ENCODE data around the gene CDKN2C.

Gene CDKN2C

GRCh38 chr1:50966991-50967390 lies 3.1 kb upstream of the CDKN2C start:
- ATAC-seq (no peak), DNase-seq (no peak)

DNA sequence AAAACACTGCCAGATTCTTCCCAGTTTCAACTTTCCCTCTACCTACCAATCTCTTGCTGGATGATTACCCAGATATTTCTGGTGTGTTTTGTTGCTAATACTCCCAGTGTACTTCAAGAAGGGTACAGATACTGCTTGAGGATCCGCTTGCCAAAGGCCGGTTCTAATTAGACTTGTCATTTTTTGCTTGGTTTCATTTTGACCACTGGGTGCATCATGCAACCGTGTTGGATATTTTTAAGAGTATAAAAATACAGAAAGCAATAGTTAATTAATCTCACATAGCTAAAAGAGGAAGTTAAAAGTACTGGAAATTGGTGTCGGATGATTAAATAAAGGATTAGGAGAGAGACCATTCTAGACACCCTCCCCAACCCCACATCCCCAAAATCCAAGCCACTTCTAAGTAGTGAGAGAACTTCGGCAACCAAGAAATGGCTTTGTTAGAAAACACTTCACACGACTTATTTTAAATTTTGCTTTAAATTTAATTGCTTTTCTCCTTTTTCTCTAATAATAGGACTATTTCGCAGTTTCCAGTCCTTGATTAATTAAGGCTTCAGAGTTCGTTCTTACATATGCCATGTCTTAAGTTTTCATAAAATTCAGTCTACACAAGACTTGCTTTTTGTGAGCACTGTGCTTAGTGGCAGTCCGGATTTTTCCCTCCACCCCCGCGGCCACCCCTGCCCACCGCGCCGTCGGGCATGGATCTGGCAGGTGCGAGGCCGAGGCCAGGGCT lies 2.5 kb upstream of the CDKN2C start:
- no peak for DNase-seq
- ATAC-seq = no peak

DNA sequence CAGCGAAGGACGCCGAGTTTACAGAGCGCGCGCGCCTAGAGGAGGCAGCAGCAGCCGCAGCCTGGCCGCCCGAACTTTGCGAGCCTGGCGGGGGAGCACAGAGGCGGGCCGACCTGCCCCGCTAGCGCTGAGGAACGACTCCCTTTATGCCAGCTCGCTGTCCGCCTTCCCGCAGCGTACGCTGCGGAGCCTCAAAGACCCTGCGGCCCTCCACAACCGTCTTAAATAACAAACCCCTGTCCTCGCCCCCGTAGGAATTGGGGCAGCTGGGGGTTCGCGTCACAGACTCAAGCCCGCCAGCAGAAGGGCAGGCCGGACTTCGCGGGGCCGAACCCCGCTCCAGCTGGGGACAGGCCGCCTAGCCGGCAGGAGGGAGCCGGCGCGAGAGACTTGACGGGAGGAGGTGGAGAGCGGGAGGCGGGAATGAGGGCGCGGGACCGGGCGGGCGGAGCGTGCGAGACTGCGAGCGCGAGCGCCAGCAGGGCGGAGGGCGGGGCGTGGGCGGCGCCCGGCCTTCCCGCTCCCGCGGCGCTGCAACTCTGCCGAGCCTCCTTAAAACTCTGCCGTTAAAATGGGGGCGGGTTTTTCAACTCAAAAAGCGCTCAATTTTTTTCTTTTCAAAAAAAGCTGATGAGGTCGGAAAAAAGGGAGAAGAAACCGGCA lies 1.8 kb upstream of the CDKN2C start:
- DNase-seq (peak; percentile 84), ATAC-seq (peak; percentile 82)

DNA sequence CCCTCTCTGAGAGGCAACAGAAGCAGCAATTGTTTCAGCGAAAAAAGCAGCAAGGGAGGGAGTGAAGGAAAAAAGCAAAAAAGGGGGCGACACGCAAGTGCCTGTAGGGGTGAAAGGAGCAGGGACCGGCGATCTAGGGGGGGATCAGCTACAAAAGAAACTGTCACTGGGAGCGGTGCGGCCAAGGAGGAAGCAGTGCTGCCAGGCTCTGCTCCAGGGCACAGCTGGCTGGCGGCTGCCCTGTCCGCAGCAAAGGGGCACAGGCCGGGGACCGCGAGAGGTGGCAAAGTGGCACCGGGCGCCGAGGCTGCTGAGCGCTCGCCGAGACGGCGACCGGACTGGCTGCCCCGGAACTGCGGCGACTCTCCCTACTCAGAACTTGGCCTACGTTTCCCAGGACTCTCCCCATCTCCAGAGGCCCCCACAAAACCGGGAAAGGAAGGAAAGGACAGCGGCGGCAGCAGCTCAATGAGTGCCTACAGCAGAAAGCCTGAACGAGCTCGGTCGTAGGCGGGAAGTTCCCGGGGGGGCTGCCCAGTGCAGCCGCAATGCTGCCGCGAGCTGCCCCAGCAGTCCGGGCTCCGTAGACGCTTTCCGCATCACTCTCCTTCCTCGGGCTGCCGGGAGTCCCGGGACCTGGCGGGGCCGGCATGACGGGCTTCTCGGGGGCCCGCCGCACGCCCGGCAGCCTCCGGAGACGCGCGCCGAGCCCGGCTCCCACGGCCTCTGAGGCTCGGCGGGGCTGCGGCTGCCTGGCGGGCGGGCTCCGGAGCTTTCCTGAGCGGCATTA lies 1.0 kb upstream of the CDKN2C start:
- peak; percentile 63 for DNase-seq
- ATAC-seq = peak; percentile 25

DNA sequence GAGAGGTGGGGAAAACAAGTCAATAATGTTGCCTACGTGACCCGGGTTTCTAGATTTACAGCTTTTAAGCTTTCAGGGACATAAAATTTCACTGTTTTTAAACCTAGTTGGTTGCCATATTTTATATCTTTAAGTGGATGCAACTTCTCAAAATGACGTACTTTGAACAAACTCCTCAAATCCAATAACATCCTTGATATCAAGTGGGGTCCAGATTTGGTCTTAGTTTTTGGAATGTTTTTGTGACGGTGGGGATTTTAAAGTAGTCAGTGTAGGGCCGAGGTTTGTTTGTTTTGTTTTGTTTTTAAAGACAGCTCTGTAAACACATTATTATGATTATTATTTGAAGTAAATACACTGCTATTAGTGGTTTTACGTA lies 453 bp downstream of the CDKN2C start:
- ATAC-seq (no peak), DNase-seq (no peak)

DNA sequence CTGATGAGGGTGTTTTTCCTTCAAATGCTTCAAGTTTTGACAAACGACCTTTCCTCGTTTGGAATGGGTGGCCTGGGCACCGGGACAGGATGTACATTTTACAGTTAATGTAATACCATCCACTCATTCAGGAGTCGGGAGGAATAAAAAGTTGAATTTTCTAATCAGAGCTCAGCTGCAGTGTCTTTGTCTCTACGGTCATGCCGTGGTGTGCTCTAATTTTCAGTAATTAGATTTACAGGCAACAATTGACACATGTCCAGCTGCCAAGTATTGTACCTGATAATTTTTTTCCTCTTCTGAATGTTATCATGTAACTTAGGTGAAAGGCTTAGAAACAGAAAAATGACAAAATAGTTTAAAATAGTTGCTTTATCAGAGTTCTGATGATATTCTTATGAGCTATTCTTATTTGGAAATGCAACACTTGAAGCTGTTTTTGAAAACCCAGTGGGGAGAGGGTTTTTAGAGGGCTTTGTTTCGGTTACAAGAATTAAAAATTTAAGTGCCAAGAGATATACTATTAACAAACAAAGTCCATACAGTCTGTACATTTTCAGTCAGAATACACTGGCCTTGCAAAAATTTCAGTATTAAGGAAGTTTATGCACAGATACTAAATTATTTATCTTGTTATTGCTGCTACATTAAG lies 1.0 kb downstream of the CDKN2C start:
- ATAC-seq (no peak), DNase-seq (no peak)

- ATAC-seq = no peak
- no peak for DNase-seq
Measured at GRCh38 chr1:50971748-50972305, 1.8 kb downstream of the CDKN2C start.

GRCh38 chr1:50972766-50973165 lies 2.7 kb downstream of the CDKN2C start:
- DNase-seq (no peak), ATAC-seq (no peak)

DNA sequence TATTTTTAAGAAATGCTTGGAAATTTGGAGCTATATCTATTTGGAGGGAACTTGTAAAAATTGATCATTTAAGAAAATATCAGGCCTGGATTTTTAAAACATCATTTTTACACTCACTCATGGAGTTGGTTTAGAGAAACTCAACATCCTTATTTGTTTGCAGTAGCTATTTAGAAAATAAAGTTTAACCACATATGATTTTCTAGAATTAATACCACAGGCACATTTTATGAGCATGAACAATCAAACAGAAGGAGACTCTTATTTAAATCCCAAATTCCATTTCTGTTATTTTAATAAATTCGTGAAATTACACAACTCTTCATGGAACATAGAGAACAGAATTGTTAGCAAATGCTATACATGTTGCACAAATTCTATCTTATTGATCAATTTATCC lies 3.2 kb downstream of the CDKN2C start:
- ATAC-seq = no peak

DNA sequence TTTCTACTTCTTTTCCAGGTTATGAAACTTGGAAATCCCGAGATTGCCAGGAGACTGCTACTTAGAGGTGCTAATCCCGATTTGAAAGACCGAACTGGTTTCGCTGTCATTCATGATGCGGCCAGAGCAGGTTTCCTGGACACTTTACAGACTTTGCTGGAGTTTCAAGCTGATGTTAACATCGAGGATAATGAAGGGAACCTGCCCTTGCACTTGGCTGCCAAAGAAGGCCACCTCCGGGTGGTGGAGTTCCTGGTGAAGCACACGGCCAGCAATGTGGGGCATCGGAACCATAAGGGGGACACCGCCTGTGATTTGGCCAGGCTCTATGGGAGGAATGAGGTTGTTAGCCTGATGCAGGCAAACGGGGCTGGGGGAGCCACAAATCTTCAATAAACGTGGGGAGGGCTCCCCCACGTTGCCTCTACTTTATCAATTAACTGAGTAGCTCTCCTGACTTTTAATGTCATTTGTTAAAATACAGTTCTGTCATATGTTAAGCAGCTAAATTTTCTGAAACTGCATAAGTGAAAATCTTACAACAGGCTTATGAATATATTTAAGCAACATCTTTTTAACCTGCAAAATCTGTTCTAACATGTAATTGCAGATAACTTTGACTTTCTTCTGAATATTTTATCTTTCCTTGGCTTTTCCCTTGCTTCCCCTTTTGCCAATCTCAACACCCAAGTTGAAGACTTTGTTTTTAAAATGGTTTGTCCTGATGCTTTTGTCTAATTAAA lies 4.0 kb downstream of the CDKN2C start:
- ATAC-seq (no peak), DNase-seq (no peak)

More for the DNA sequence above, 3.2 kb downstream of the CDKN2C start:
- no peak for DNase-seq

- no peak for DNase-seq
- no peak for ATAC-seq
Measured at GRCh38 chr1:50974618-50974935, 4.5 kb downstream of the CDKN2C start.

GRCh38 chr1:50975436-50975835 lies 5.4 kb downstream of the CDKN2C start:
- no peak for ATAC-seq

GRCh38 chr1:50976111-50976889 lies 6.3 kb downstream of the CDKN2C start:
- DNase-seq (no peak), ATAC-seq (peak; percentile 4)

More at GRCh38 chr1:50975436-50975835, 5.4 kb downstream of the CDKN2C start:
- DNase-seq = no peak

DNA sequence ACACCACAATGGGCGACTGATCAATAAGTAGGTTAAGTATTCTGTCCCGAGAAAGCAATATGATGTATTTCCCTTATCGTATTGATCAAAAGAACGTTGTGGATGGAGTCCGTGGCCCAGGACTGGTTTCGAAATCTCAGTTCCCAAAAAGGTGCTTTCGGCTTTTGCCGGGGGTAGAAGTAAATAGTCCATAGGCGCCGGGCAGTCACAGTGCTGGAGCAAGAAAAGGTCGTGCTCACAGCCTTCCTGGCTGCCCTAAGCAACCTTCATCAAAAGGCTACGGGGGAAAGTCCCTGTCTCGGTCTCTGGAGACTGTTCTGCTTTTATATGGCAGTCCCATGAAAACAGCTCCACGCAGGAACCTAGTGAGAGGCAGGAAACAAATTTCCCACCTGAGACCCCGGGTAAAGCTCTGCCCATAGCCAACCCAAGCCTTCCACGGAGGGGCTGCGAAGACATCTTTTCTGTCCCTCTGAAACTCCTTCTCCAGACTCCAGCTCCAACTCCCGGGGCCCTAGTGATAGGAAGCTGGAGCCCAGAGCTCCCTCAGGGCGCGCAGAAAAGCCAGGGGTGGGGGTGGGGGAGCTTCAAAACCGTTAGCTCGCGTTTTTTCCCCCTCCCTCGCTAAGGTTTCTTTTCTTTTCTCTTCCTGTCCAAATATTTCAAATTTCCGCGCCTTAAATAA lies 7.0 kb downstream of the CDKN2C start:
- DNase-seq (peak; percentile 35), ATAC-seq (peak; percentile 66)

DNA sequence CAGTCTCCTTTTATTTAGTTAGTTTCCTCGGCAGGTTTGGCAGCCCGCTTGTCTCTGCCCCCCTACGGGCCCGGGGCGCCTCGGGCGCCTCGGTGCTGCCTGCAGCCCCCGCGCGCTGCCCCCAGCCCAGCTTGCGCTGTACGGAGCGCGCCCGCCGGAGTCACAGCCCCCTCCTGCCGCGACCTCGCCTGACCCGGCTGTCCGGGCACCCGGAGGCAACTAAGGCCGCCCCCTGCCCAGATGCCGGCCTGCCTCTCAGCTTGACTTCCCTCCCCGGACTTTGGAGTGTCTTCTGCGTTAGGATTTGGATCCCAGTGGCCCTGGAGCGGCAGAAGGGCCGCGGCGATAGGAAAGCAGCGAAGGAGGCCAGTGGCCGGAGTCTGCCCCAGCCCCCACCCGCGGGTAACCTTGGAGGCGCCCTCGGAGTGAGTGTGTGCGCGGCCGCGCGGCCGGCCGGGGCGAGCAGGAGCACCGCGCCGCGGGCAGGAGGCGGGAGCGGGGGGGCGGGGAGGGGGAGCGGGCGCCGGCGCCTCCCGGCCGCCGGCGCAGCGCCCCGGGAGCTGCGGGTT lies 7.6 kb downstream of the CDKN2C start:
- DNase-seq (peak; percentile 32), ATAC-seq (peak; percentile 59)

DNA sequence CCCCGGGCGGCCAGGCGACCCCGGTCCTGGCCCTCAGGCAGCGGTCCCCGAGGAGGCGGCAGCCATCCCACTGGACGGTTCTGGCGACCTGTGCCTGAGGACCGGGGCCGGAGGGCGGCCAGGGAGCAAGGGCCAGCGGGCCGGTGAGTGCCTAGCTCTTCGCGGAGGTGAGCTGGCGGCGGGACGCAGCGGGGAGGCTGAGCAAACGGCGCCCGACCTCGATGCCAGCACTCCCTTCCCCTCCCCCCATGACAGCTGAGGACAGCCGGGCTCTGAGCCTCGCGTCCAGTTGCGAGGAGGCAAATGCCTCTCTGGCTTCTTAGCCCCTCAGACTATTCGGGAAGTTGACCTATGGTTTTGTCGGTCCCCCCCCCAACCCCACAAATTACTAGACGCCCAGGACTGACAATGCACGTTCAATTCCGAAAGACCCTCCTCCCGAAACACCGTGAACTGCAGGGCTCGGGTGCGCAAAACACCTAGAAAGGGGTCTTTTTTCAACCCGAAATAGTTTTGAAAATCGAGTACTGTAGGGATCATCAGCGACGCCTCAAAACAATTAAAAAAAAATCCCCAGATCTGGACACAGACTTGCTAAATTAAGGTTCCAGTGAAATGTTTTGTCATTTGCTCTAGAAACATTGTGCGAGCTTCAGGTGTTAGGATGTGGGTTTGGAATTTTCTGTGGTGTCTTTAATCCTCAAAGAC lies 8.3 kb downstream of the CDKN2C start:
- ATAC-seq (peak; percentile 44), DNase-seq (peak; percentile 49)

GRCh38 chr1:50978852-50979781 lies 9.1 kb downstream of the CDKN2C start:
- ATAC-seq (no peak), DNase-seq (no peak)

DNA sequence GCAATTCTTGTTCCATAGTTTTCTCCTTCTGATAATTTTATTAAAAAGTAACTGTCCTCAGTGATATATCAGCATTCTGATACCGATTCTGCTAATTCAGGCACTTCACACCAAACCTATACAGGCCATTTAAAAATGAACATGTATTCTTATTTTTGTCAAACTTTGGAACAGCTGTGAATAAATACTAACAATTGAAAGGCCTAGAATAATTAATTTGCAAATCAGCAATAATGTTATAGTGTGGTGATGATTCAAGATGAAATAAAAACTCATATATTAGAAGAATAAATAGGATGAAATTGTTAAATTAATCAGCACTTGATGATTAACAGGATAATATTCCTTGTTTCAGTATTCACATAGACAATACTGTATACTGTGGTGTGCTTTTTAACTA lies 9.9 kb downstream of the CDKN2C start:
- DNase-seq (no peak), ATAC-seq (no peak)
